ENCODE results near the gene CALB2. TPM values are rescaled to one million over a fixed set of nuclear protein-coding genes. Genes with fewer than 3 reads are reported as not detected.

CALB2 gene
- total RNA-seq, 1 experiment from 2014 or later, result 1.6 TPM

- no peak for ATAC-seq
- no peak for DNase-seq (ENCODE audit: low spot score)
- no peak for TF ChIP-seq ZNF281 (CRISPR knock-in tag; IDR thresholded peaks at IDR 0.05)
- TF ChIP-seq USF2 (CRISPR knock-in tag; IDR thresholded peaks at IDR 0.05), result no peak
- no peak for TF ChIP-seq EMX1 (CRISPR knock-in tag; IDR thresholded peaks at IDR 0.05)
- TF ChIP-seq TP53 (CRISPR knock-in tag; IDR thresholded peaks at IDR 0.05), result no peak
- Mint-ChIP-seq H3K9me3 (no peaks in the 10 kb centered on the region), H3K4me1 (peaks cover 19% of the 10 kb centered on the region), H3K27ac (no peak overlapping the region; the same call in 1 of the 2 replicates), H3K27me3 (ENCODE audit: low read depth) (no peaks in the 10 kb centered on the region), H3K4me3 (no peak overlapping the region), H3K36me3 (no peaks in the 10 kb centered on the region)
- POLR2A ChIA-PET, result no interaction called here
- CTCF ChIA-PET, result no interaction called here
These were observed 11.4 kb upstream of the CALB2 start for GRCh38 chr16:71347146-71347545.

- ChIA-PET CTCF (interaction anchor here (0.6 to 2.1 kb wide), 4 partner anchors 13 to 64 kb away, joined by 3 to 13 read pairs (median 4); no protein-coding TSS in a partner anchor), POLR2A (no interaction called here)
- Mint-ChIP-seq H3K27ac (no peak overlapping the region), H3K4me1 (peaks cover 21% of the 10 kb centered on the region), H3K36me3 (no peaks in the 10 kb centered on the region), H3K9me3 (no peaks in the 10 kb centered on the region), H3K4me3 (no peak overlapping the region), H3K27me3 (ENCODE audit: low read depth) (no peaks in the 10 kb centered on the region)
- no peak for TF ChIP-seq TCF7 (CRISPR knock-in tag; IDR thresholded peaks at IDR 0.05; ENCODE audit: low read depth)
- no peak for TF ChIP-seq IRF1 (CRISPR knock-in tag; IDR thresholded peaks at IDR 0.05)
- no peak for TF ChIP-seq CREM (CRISPR knock-in tag; IDR thresholded peaks at IDR 0.05)
- TF ChIP-seq ZNF416 (CRISPR knock-in tag; IDR thresholded peaks at IDR 0.05), result no peak
- TF ChIP-seq E2F4 (CRISPR knock-in tag; IDR thresholded peaks at IDR 0.05; ENCODE audit: borderline replicate concordance, low read depth), result no peak
- TF ChIP-seq FOXK1 (CRISPR knock-in tag; IDR thresholded peaks at IDR 0.05), result no peak
- TF ChIP-seq ZNF671 (CRISPR knock-in tag; IDR thresholded peaks at IDR 0.05), result no peak
- TF ChIP-seq GTF2I (CRISPR knock-in tag; conservative IDR thresholded peaks at IDR 0.05), result no peak
- TF ChIP-seq USF2 (CRISPR knock-in tag; IDR thresholded peaks at IDR 0.05), result no peak
- TF ChIP-seq SP1 (CRISPR knock-in tag; conservative IDR thresholded peaks at IDR 0.05), result no peak
- TF ChIP-seq CREB1 (CRISPR knock-in tag; IDR thresholded peaks at IDR 0.05), result no peak
- no peak for TF ChIP-seq OVOL2 (CRISPR knock-in tag; IDR thresholded peaks at IDR 0.05; ENCODE audit: borderline replicate concordance)
- TF ChIP-seq MLX (CRISPR knock-in tag; IDR thresholded peaks at IDR 0.05), result no peak
- no peak for TF ChIP-seq ARID4B (CRISPR knock-in tag; IDR thresholded peaks at IDR 0.05; ENCODE audit: borderline replicate concordance)
- no peak for TF ChIP-seq ZNF232 (CRISPR knock-in tag; IDR thresholded peaks at IDR 0.05)
- no peak for TF ChIP-seq SMAD3 (CRISPR knock-in tag; IDR thresholded peaks at IDR 0.05; ENCODE audit: borderline replicate concordance)
- TF ChIP-seq TEAD1 (CRISPR knock-in tag; IDR thresholded peaks at IDR 0.05), result no peak
- no peak for TF ChIP-seq ZNF423 (CRISPR knock-in tag; IDR thresholded peaks at IDR 0.05)
- no peak for TF ChIP-seq RORB (CRISPR knock-in tag; IDR thresholded peaks at IDR 0.05)
- no peak for DNase-seq (ENCODE audit: low spot score)
- ATAC-seq, result no peak
These were observed 10.0 kb upstream of the CALB2 start for GRCh38 chr16:71348262-71349085.

All from WTC11 (cell line).